Measurements from ENCODE around the gene SSH2. TPM values are rescaled to one million over a fixed set of nuclear protein-coding genes. Genes with fewer than 3 reads are reported as not detected.

SSH2 gene
- total and polyA plus RNA-seq, 7 donors, result 18.3 to 35.1 (median 26.5) TPM

DNA sequence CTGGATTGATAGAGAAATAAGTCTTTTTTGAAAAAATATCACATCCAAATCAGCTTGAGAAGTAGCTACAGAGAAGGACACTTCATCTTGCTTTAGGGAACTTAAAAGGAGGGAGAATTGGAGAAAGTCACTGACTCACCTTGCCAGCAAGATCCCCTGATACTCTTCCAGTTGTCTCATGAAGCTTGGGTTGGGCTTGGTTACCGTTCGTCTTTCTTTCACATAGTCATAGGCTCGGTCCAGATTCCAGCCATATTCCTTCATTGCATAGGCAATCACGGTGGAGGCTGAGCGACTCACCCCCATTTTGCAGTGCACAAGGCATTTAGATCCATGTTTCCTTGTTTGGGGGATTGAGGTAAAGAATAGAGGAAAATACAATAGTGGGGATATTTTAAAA is 282.0 kb downstream of the SSH2 start:
- no peaks in the 10 kb centered on the region for H3K27me3 ChIP-seq
- WGBS, 2 donors, result 94 to 95% methylated on average over 5 of the region's 5 CpGs
- TF ChIP-seq EP300 (IDR thresholded peaks at IDR 0.05) (no peak), POLR2AphosphoS5 (IDR thresholded peaks at IDR 0.05) (no peak), POLR2A (IDR thresholded peaks at IDR 0.05) (no peak)
- TF ChIP-seq, protein P1, sequence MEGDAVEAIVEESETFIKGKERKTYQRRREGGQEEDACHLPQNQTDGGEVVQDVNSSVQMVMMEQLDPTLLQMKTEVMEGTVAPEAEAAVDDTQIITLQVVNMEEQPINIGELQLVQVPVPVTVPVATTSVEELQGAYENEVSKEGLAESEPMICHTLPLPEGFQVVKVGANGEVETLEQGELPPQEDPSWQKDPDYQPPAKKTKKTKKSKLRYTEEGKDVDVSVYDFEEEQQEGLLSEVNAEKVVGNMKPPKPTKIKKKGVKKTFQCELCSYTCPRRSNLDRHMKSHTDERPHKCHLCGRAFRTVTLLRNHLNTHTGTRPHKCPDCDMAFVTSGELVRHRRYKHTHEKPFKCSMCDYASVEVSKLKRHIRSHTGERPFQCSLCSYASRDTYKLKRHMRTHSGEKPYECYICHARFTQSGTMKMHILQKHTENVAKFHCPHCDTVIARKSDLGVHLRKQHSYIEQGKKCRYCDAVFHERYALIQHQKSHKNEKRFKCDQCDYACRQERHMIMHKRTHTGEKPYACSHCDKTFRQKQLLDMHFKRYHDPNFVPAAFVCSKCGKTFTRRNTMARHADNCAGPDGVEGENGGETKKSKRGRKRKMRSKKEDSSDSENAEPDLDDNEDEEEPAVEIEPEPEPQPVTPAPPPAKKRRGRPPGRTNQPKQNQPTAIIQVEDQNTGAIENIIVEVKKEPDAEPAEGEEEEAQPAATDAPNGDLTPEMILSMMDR (IDR thresholded peaks at IDR 0.05), result no peak
- peaks cover 0 to 24% (median 4%) of the 10 kb centered on the region in 4 donors for H3K36me3 ChIP-seq
- peaks cover 0 to 34% (median 20%) of the 10 kb centered on the region in 4 donors for H3K4me1 ChIP-seq
- intact Hi-C loops (cut with DNase I), result loop anchor here (5.0 kb wide), 1 partner anchor 114 kb away; no protein-coding TSS in a partner anchor
- no peak for DNase-seq
- H3K9me3 ChIP-seq, result no peaks in the 10 kb centered on the region
- H3K27ac ChIP-seq, result no peak overlapping the region
- no peak overlapping the region for H3K4me3 ChIP-seq

DNA sequence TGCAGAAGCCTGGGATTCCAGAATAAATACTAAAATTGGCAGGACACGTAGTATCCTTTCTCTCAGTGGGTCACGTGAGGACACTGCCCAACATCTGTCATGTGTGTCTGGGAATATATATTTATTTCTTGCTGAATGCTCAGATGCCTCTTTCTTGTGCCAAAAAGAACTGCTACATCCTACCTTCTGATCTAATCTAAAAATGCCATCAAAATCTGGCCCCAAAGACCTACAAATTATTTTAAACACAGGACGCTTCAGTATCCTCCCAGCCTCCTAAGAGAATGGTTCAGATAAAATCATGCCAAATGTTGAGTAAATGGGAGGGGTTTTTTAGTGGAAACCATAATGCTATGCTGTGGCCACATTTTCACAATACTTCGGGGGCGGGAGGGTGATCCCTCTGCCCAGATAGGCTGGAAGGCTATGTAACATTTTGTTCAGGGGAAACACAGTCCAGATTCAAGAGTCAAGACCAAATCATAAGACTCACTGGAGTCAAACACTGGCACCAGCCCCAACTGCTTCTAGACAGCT is 284.4 kb downstream of the SSH2 start:
- DNase-seq, result peak; percentile 93
- peak overlapping the region; percentile 64 to 82 (median 70) for H3K27ac ChIP-seq
- H3K36me3 ChIP-seq, result peaks cover 0 to 21% (median 4%) of the 10 kb centered on the region in 4 donors
- H3K4me3 ChIP-seq, result no peak overlapping the region
- intact Hi-C loops (cut with DNase I), result loop anchor here (5.0 kb wide), 1 partner anchor 117 kb away; no protein-coding TSS in a partner anchor
- peaks cover 0 to 51% (median 24%) of the 10 kb centered on the region in 4 donors for H3K4me1 ChIP-seq
- 72 to 80% methylated on average over 5 of the region's 5 CpGs for WGBS, 2 donors
- peak in 1 of 4 donors; percentile 56 for TF ChIP-seq EP300 (IDR thresholded peaks at IDR 0.05)
- TF ChIP-seq, protein P1 (IDR thresholded peaks at IDR 0.05), result no peak
- TF ChIP-seq POLR2AphosphoS5 (IDR thresholded peaks at IDR 0.05), result peak; percentile 40 to 61 (median 42)
- H3K9me3 ChIP-seq, result no peaks in the 10 kb centered on the region
- no peaks in the 10 kb centered on the region for H3K27me3 ChIP-seq

DNA sequence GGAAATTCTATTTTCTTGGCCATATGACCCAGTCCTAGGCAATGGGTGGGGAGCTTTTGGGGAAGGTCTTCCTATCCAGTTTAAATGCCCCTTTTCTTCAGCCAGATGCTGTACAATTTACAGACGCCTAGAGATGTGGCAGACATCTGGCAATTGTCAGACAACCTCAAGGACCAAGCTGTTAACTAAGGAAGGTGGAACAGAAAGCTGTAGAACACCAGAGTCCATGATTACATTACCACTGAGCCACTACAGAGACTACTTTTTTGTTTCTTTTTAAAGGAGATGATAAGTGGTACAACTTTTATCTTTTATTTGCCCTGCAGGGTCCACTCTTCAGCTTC is 286.2 kb downstream of the SSH2 start:
- H3K36me3 ChIP-seq, result peaks cover 0 to 13% (median 4%) of the 10 kb centered on the region in 4 donors
- no peak for DNase-seq
- no peaks in the 10 kb centered on the region for H3K9me3 ChIP-seq
- no peaks in the 10 kb centered on the region for H3K27me3 ChIP-seq
- intact Hi-C loops (cut with DNase I), result loop anchor here (5.0 kb wide), 1 partner anchor 79 kb away; no protein-coding TSS in a partner anchor
- H3K27ac ChIP-seq, result peak overlapping the region; percentile 64 to 82 (median 70)
- WGBS, 2 donors, result 83 to 88% methylated on average over 1 of the region's 1 CpG
- TF ChIP-seq POLR2AphosphoS5 (IDR thresholded peaks at IDR 0.05) (no peak), EP300 (IDR thresholded peaks at IDR 0.05) (no peak), POLR2A (IDR thresholded peaks at IDR 0.05) (no peak)
- TF ChIP-seq, protein P1 (IDR thresholded peaks at IDR 0.05), result no peak
- H3K4me1 ChIP-seq, result peaks cover 0 to 69% (median 41%) of the 10 kb centered on the region in 4 donors
- no peak overlapping the region for H3K4me3 ChIP-seq

DNA sequence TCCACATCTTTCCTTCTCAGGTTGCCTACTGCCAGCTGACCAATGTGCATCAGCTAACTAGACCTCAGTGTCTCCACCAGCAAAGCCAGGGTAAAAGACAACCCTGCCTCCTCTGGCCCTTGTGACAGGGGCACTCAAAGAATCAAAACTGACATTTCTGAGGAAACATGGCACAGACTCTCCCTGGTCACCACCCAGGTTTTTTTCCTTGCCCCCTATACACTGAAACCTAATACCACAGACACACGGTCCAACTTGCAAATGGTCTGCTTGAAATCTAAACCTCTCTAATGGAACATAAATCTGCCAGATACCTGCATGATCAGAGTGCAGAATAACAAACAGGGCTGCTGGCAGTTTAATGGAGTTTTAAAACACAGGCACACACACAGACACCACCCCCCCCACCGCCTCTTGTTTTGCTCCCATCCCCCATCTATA is 287.8 kb downstream of the SSH2 start:
- no peaks in the 10 kb centered on the region for H3K9me3 ChIP-seq
- intact Hi-C loops (cut with DNase I), result loop anchor here (5.0 kb wide), 1 partner anchor 80 kb away; no protein-coding TSS in a partner anchor
- DNase-seq, result no peak
- TF ChIP-seq, protein P1 (IDR thresholded peaks at IDR 0.05), result no peak
- no peak for TF ChIP-seq EP300 (IDR thresholded peaks at IDR 0.05)
- no peak for TF ChIP-seq POLR2A (IDR thresholded peaks at IDR 0.05)
- TF ChIP-seq POLR2AphosphoS5 (IDR thresholded peaks at IDR 0.05), result no peak
- H3K4me1 ChIP-seq, result peaks cover 0 to 69% (median 41%) of the 10 kb centered on the region in 4 donors
- H3K27ac ChIP-seq, result peak overlapping the region in 3 of 4 donors; percentile 5 to 82 (median 69)
- 72 to 80% methylated on average over 2 of the region's 2 CpGs for WGBS, 2 donors
- no peaks in the 10 kb centered on the region for H3K36me3 ChIP-seq
- H3K27me3 ChIP-seq, result no peaks in the 10 kb centered on the region
- H3K4me3 ChIP-seq, result no peak overlapping the region
